ENCODE measurements around the gene RIT2. TPM values are rescaled to one million over a fixed set of nuclear protein-coding genes. Genes with fewer than 3 reads are reported as not detected.

RIT2 gene
- total RNA-seq, 1 experiment from 2014 or later, result not detected

DNA sequence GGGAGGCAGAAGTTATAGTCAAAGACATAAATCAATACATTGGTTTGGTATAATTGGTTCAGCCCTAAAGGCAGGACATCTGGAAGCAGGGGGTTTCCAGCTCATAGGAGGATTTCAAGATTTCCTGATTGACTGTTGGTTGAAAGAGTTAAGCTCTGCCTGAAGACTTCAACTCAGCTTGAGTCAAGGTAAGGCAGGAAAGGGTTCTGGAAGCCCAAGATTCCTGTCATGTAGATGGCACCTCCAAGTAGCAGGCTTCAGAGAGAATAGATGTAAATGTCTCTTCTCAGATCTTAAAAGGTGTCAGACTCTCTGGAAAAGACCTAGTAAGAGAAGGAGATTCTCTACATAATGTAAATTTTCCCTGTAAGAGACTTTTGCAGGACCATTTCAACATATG, 335.3 kb downstream of the RIT2 start:
- H3K4me1 Mint-ChIP-seq (ENCODE audit: insufficient read depth, unreplicated experiment), result no peaks in the 10 kb centered on the region
- CTCF ChIA-PET, result no interaction called here
- TF ChIP-seq, protein P1, sequence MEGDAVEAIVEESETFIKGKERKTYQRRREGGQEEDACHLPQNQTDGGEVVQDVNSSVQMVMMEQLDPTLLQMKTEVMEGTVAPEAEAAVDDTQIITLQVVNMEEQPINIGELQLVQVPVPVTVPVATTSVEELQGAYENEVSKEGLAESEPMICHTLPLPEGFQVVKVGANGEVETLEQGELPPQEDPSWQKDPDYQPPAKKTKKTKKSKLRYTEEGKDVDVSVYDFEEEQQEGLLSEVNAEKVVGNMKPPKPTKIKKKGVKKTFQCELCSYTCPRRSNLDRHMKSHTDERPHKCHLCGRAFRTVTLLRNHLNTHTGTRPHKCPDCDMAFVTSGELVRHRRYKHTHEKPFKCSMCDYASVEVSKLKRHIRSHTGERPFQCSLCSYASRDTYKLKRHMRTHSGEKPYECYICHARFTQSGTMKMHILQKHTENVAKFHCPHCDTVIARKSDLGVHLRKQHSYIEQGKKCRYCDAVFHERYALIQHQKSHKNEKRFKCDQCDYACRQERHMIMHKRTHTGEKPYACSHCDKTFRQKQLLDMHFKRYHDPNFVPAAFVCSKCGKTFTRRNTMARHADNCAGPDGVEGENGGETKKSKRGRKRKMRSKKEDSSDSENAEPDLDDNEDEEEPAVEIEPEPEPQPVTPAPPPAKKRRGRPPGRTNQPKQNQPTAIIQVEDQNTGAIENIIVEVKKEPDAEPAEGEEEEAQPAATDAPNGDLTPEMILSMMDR (IDR thresholded peaks at IDR 0.05; ENCODE audit: unreplicated experiment), result no peak
- H3K36me3 Mint-ChIP-seq (ENCODE audit: insufficient read depth, unreplicated experiment), result no peaks in the 10 kb centered on the region
- peaks cover 40% of the 10 kb centered on the region for H3K27me3 Mint-ChIP-seq (ENCODE audit: insufficient read depth, unreplicated experiment)
- DNase-seq (ENCODE audit: unreplicated experiment), result no peak
- H3K27ac Mint-ChIP-seq (ENCODE audit: low read depth, unreplicated experiment), result no peak overlapping the region
- no peaks in the 10 kb centered on the region for H3K9me3 Mint-ChIP-seq (ENCODE audit: unreplicated experiment)
- POLR2A ChIA-PET, result no interaction called here
- intact Hi-C loops (cut with micrococcal nuclease), result no loop called here
- no TSS peak for BruUV-seq (replicated peaks)
- H3K4me3 Mint-ChIP-seq (ENCODE audit: unreplicated experiment), result no peak overlapping the region

DNA sequence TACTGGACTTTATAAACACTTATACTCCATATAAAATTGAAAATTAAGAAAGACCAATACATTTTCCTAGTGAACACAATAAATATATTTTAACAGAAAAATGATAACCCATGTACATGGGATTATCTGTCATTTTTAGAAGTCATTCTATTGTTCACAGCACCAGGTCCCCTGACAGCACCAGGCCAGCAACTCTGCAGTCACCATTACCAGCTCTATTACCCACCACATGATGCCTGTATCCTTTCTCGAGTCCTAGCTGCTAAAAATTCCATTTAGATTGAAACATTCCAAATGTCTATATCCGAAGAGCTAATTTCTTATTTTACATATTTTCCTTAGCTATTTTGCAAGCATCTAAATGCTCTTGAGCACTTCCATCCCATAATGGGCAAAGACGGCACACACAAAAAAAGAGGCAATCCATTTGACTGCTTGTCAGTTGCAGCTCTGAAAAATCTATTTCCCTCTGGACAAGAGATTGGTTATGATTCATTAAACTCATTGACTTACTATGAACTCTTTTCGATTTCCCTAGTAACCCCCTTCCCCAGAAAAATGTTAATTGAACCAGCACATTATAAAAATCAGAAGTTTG, 336.9 kb downstream of the RIT2 start:
- Mint-ChIP-seq H3K36me3 (ENCODE audit: insufficient read depth, unreplicated experiment) (no peaks in the 10 kb centered on the region), H3K4me3 (ENCODE audit: unreplicated experiment) (no peak overlapping the region), H3K27ac (ENCODE audit: low read depth, unreplicated experiment) (no peak overlapping the region), H3K9me3 (ENCODE audit: unreplicated experiment) (no peaks in the 10 kb centered on the region), H3K27me3 (ENCODE audit: insufficient read depth, unreplicated experiment) (peaks cover 38% of the 10 kb centered on the region), H3K4me1 (ENCODE audit: insufficient read depth, unreplicated experiment) (no peaks in the 10 kb centered on the region)
- no TSS peak for BruUV-seq (replicated peaks)
- POLR2A ChIA-PET, result interaction anchor here (0.6 kb wide), 1 partner anchor 9 kb away, joined by 3 read pairs; no protein-coding TSS in a partner anchor
- intact Hi-C loops (cut with micrococcal nuclease), result no loop called here
- TF ChIP-seq, protein P1 (IDR thresholded peaks at IDR 0.05; ENCODE audit: unreplicated experiment), result no peak
- CTCF ChIA-PET, result interaction anchor here (0.7 kb wide), 1 partner anchor 54 kb away, joined by 3 read pairs; no protein-coding TSS in a partner anchor
- no peak for DNase-seq (ENCODE audit: unreplicated experiment)

DNA sequence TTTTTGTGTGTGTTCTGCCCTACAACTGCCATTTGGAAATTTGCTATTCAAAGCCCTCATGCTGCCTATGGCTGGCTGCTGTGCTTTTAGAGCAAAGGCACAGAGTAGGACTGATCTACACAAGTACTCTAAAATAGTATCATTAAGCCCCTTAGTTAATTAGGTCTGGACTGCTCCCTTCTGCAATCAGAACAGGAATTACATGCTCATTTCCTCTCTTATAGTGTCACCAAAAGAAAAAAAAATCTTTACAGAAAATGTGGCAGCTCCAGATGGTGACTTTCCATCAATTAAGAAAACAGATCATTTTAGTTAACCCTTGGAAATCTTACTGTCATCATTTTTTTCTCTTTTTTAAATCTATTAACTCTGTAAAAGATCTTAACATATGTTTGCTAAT, 337.5 kb downstream of the RIT2 start:
- ChIA-PET POLR2A (no interaction called here), CTCF (interaction anchor here (0.7 kb wide), 1 partner anchor 16 kb away, joined by 3 read pairs; no protein-coding TSS in a partner anchor)
- Mint-ChIP-seq H3K27ac (ENCODE audit: low read depth, unreplicated experiment) (no peak overlapping the region), H3K4me3 (ENCODE audit: unreplicated experiment) (no peak overlapping the region), H3K9me3 (ENCODE audit: unreplicated experiment) (no peaks in the 10 kb centered on the region), H3K27me3 (ENCODE audit: insufficient read depth, unreplicated experiment) (peaks cover 33% of the 10 kb centered on the region), H3K4me1 (ENCODE audit: insufficient read depth, unreplicated experiment) (no peaks in the 10 kb centered on the region), H3K36me3 (ENCODE audit: insufficient read depth, unreplicated experiment) (no peaks in the 10 kb centered on the region)
- TF ChIP-seq, protein P1 (IDR thresholded peaks at IDR 0.05; ENCODE audit: unreplicated experiment), result no peak
- BruUV-seq (replicated peaks), result no TSS peak
- DNase-seq (ENCODE audit: unreplicated experiment), result no peak
- intact Hi-C loops (cut with micrococcal nuclease), result no loop called here

DNA sequence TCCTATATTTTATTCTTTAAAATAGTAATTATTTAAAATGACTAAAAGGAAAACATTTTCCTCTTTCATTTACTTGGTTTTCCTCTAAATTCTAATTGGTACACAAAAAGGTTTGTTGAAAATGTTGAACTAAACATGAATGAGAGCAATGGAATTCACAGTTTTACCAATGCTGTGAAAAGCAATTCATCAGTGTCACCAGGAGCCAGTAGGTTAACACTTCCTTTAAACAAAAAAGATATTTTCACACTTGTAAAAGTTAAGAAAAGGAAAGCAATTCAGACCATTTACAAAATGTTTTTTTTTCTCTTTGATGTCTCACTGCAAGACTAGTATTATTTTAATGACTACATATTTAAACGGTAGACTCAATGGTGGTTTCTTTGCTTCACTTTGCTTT, 341.6 kb downstream of the RIT2 start:
- H3K4me1 Mint-ChIP-seq (ENCODE audit: insufficient read depth, unreplicated experiment), result no peaks in the 10 kb centered on the region
- no peak for DNase-seq (ENCODE audit: unreplicated experiment)
- H3K27me3 Mint-ChIP-seq (ENCODE audit: insufficient read depth, unreplicated experiment), result peaks cover 19% of the 10 kb centered on the region
- TF ChIP-seq, protein P1 (IDR thresholded peaks at IDR 0.05; ENCODE audit: unreplicated experiment), result no peak
- ChIA-PET POLR2A (no interaction called here), CTCF (no interaction called here)
- H3K4me3 Mint-ChIP-seq (ENCODE audit: unreplicated experiment), result no peak overlapping the region
- H3K9me3 Mint-ChIP-seq (ENCODE audit: unreplicated experiment), result no peaks in the 10 kb centered on the region
- no peaks in the 10 kb centered on the region for H3K36me3 Mint-ChIP-seq (ENCODE audit: insufficient read depth, unreplicated experiment)
- intact Hi-C loops (cut with micrococcal nuclease), result no loop called here
- H3K27ac Mint-ChIP-seq (ENCODE audit: low read depth, unreplicated experiment), result no peak overlapping the region
- no TSS peak for BruUV-seq (replicated peaks)
